GM18909 (cell line): ENCODE results near the gene TMBIM6.
"Not testable (repeated sequence)": the region's sequence is repeated elsewhere in the genome, so short reads cannot be mapped to it uniquely, and the experiment has no call there.

Experiments used
- ATAC-seq: cut with Tn5 transposase; IDR thresholded peaks from one replicate; pipeline ENCODE4 v1.9.1; 2021; ENCODE audit warnings: mild to moderate bottlenecking; ENCODE audit not compliant: unreplicated experiment, poor library complexity

TMBIM6 gene

GRCh38 chr12:49767333-49767732, 26.0 kb downstream of the TMBIM6 start:
- no peak for ATAC-seq

- ATAC-seq = not testable (repeated sequence)
Measured at GRCh38 chr12:49773102-49773501, 31.7 kb downstream of the TMBIM6 start.

- ATAC-seq = no peak
Measured at GRCh38 chr12:49776413-49776812, 35.1 kb downstream of the TMBIM6 start.

GRCh38 chr12:49776858-49777257, 35.5 kb downstream of the TMBIM6 start:
- ATAC-seq = no peak

- ATAC-seq = no peak
Measured at GRCh38 chr12:49777341-49777740, 36.0 kb downstream of the TMBIM6 start.

- no peak for ATAC-seq
Measured at GRCh38 chr12:49777800-49778748, 36.7 kb downstream of the TMBIM6 start.

- ATAC-seq = no peak
Measured at GRCh38 chr12:49779581-49779980, 38.2 kb downstream of the TMBIM6 start.

GRCh38 chr12:49780914-49781313, 39.6 kb downstream of the TMBIM6 start:
- not testable (repeated sequence) for ATAC-seq

GRCh38 chr12:49783917-49784676, 42.7 kb downstream of the TMBIM6 start:
- no peak for ATAC-seq

- ATAC-seq = no peak
Measured at GRCh38 chr12:49784756-49785409, 43.5 kb downstream of the TMBIM6 start.

- no peak for ATAC-seq
Measured at GRCh38 chr12:49787672-49788071, 46.3 kb downstream of the TMBIM6 start.

- ATAC-seq = no peak
Measured at GRCh38 chr12:49789992-49790391, 48.6 kb downstream of the TMBIM6 start.

- no peak for ATAC-seq
Measured at GRCh38 chr12:49790741-49791555, 49.6 kb downstream of the TMBIM6 start.

- no peak for ATAC-seq
Measured at GRCh38 chr12:49791700-49792099, 50.3 kb downstream of the TMBIM6 start.

GRCh38 chr12:49792181-49792970, 51.0 kb downstream of the TMBIM6 start:
- ATAC-seq = no peak

- ATAC-seq = no peak
Measured at GRCh38 chr12:49792976-49793580, 51.7 kb downstream of the TMBIM6 start.

- no peak for ATAC-seq
Measured at GRCh38 chr12:49793620-49794019, 52.3 kb downstream of the TMBIM6 start.

GRCh38 chr12:49794021-49794420, 52.7 kb downstream of the TMBIM6 start:
- no peak for ATAC-seq
